ENCODE measurements around the gene RAVER1. TPM values are rescaled to one million over a fixed set of nuclear protein-coding genes. Genes with fewer than 3 reads are reported as not detected.

RAVER1 gene
- total RNA-seq, 1 donor from 2014 or later, result 9.9 TPM

DNA sequence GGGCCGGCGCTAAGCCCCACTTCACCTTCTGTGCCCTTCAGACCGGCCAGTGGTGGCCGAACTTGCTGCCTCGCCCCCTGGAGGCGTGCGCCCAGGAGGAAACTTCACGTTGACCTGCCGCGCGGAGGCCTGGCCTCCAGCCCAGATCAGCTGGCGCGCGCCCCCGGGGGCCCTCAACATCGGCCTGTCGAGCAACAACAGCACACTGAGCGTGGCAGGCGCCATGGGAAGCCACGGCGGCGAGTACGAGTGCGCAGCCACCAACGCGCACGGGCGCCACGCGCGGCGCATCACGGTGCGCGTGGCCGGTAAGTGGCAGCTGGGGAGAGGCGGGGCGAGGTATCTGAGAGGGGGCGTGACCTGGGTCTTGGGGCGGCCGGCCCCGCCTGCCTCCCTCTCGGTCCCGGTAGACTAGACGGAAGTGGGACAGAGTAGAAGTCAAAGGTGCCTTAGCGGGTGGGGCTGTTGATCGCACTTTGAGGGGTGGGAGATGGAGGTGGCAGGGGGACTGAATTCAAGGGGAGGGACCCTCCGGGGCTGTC, 38.0 kb downstream of the RAVER1 start:
- intact Hi-C loops (cut with DNase I), result no loop called here
- peak; percentile 24 for ATAC-seq (ENCODE audit: poor library complexity)
- DNase-seq, result peak; percentile 73

- DNase-seq, result no peak
- ATAC-seq (ENCODE audit: poor library complexity), result no peak
- intact Hi-C loops (cut with DNase I), result no loop called here
Observed at GRCh38 chr19:10294368-10294697, 39.0 kb downstream of the RAVER1 start.

DNA sequence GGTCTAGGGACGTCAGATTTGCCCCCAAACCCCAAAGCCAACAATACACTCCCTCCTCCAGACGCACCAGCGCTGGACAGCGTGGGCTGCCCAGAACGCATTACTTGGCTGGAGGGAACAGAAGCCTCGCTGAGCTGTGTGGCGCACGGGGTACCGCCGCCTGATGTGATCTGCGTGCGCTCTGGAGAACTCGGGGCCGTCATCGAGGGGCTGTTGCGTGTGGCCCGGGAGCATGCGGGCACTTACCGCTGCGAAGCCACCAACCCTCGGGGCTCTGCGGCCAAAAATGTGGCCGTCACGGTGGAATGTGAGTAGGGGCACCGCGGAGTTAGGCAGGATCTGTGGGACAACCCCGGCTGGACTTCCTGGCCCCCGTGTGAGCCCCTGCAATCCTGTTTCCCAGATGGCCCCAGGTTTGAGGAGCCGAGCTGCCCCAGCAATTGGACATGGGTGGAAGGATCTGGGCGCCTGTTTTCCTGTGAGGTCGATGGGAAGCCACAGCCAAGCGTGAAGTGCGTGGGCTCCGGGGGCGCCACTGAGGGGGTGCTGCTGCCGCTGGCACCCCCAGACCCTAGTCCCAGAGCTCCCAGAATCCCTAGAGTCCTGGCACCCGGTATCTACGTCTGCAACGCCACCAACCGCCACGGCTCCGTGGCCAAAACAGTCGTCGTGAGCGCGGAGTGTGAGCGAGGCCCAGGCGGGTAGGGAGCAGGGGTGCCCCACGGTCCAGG, 39.5 kb downstream of the RAVER1 start:
- intact Hi-C loops (cut with DNase I), result no loop called here
- DNase-seq (no peak), ATAC-seq (ENCODE audit: poor library complexity) (no peak)

DNA sequence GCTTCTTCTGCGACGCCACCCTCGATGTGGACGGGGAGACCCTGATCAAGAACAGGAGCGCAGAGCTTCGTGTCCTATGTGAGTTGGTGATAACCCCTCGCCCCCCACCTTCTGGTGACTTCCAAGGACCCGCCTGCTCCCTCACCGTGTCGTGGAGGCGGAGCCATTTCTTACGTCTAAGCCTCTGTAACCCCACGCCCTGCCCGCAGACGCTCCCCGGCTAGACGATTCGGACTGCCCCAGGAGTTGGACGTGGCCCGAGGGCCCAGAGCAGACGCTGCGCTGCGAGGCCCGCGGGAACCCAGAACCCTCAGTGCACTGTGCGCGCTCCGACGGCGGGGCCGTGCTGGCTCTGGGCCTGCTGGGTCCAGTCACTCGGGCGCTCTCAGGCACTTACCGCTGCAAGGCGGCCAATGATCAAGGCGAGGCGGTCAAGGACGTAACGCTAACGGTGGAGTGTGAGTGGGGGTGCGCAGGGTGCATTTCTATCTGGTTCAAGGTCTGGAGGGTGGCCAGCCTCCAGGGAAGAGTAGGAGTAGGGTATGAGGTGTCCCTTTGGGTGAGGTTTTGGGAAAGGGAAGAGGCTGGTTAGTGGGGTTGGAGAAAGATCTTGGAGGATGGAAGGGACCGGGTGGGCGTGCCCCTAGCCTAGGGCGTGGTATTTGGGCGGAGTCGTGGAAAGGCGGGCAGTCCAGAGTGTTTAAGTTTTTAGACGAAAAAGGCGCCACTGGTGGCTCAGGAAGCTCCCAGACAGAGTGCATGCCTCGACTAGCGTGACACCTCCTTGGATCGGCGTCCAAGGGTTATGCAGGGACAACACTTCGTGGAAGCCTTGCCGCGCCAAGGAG, 40.3 kb downstream of the RAVER1 start:
- no peak for DNase-seq
- intact Hi-C loops (cut with DNase I), result no loop called here
- no peak for ATAC-seq (ENCODE audit: poor library complexity)

GRCh38 chr19:10292206-10292788, 41.0 kb downstream of the RAVER1 start:
- DNase-seq (peak; percentile 88), ATAC-seq (ENCODE audit: poor library complexity) (peak; percentile 68)
- intact Hi-C loops (cut with DNase I), result no loop called here

DNA sequence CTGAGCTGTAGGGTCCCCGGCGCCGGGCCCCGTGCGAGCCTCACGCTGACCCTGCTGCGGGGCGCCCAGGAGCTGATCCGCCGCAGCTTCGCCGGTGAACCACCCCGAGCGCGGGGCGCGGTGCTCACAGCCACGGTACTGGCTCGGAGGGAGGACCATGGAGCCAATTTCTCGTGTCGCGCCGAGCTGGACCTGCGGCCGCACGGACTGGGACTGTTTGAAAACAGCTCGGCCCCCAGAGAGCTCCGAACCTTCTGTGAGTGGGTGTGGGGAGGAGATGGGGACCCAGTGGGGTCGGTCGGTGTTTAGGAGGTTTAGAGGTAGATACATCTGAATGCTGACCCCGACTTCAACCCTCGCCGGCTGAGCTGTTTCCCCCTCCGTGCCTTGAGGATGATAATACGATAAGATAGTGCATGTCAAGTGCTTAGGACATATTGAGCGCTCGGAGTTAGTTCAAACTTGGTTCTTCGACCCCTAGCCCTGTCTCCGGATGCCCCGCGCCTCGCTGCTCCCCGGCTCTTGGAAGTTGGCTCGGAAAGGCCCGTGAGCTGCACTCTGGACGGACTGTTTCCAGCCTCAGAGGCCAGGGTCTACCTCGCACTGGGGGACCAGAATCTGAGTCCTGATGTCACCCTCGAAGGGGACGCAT, 41.6 kb downstream of the RAVER1 start:
- ATAC-seq (ENCODE audit: poor library complexity) (no peak), DNase-seq (no peak)
- intact Hi-C loops (cut with DNase I), result no loop called here

- DNase-seq (peak; percentile 83), ATAC-seq (ENCODE audit: poor library complexity) (peak; percentile 50)
- intact Hi-C loops (cut with DNase I), result no loop called here
Observed at GRCh38 chr19:10290876-10291553, 42.3 kb downstream of the RAVER1 start.

GRCh38 chr19:10290357-10290875, 42.9 kb downstream of the RAVER1 start:
- ATAC-seq (ENCODE audit: poor library complexity) (no peak), DNase-seq (no peak)
- intact Hi-C loops (cut with DNase I), result no loop called here

GRCh38 chr19:10289836-10290356, 43.4 kb downstream of the RAVER1 start, which contains the start of gene ICAM5:
Gene ICAM5 (plus strand): TSS chr19:10289952. CDS start chr19:10290044, 92 bp downstream.
- intact Hi-C loops (cut with DNase I), result no loop called here
- no peak for ATAC-seq (ENCODE audit: poor library complexity)
- no peak for DNase-seq

DNA sequence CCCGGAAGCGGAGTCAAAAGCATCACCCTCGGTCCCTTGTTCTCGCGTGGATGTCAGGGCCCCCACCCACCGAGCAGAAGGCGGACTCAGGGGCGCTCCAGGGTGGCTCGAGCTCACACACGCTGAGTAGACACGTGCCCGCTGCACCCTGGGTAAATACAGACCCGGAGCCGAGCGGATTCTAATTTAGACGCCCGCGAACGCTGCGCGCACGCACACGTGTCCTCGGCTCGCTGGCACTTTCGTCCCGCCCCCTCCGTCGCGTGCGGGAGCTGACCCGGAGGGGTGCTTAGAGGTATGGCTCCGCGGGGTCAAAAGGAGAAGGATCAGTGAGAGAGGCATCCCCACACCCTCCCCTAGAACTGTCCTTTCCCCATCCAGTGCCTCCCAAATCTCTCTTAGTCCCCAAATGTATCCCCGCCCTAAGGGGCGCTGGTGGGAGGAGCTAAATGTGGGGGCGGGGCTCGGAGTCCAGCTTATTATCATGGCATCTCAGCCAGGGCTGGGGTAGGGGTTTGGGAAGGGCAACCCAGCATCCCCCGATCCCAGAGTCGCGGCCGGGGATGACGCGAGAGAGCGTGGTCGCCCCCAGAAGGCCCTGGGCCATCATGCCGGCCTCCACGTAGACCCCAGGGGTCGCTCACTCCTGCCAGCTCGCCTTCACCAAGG, 44.0 kb downstream of the RAVER1 start:
- ATAC-seq (ENCODE audit: poor library complexity) (no peak), DNase-seq (no peak)
- intact Hi-C loops (cut with DNase I), result no loop called here

DNA sequence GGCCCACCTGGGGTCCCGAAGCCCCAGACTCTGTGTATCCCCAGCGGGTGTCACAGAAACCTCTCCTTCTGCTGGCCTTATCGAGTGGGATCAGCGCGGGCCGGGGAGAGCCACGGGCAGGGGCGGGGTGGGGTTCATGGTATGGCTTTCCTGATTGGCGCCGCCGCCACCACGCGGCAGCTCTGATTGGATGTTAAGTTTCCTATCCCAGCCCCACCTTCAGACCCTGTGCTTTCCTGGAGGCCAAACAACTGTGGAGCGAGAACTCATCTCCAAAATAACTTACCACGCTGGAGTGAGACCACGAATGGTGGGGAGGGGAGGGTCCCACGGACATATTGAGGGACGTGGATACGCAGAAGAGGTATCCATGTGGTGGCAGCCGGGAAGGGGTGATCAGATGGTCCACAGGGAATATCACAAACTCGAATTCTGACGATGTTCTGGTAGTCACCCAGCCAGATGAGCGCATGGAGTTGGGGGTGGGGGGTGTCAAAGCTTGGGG, 44.6 kb downstream of the RAVER1 start:
- ATAC-seq (ENCODE audit: poor library complexity) (no peak), DNase-seq (no peak)
- intact Hi-C loops (cut with DNase I), result no loop called here

GRCh38 chr19:10286803-10287737, 46.3 kb downstream of the RAVER1 start, which contains the start of gene ICAM4:
Gene ICAM4 (plus strand): TSS chr19:10286955. CDS start chr19:10287013, 58 bp downstream.
- DNase-seq, result peak; percentile 91
- intact Hi-C loops (cut with DNase I), result no loop called here

DNA sequence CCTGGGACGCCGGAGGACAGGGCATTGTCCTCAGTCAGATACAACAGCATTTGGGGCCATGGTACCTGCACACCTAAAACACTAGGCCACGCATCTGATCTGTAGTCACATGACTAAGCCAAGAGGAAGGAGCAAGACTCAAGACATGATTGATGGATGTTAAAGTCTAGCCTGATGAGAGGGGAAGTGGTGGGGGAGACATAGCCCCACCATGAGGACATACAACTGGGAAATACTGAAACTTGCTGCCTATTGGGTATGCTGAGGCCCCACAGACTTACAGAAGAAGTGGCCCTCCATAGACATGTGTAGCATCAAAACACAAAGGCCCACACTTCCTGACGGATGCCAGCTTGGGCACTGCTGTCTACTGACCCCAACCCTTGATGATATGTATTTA, 47.9 kb downstream of the RAVER1 start:
- ATAC-seq (ENCODE audit: poor library complexity) (no peak), DNase-seq (no peak)
- intact Hi-C loops (cut with DNase I), result no loop called here

More at GRCh38 chr19:10286803-10287737, 46.3 kb downstream of the RAVER1 start, which contains the start of gene ICAM4:
- ATAC-seq (ENCODE audit: poor library complexity), result peak; percentile 67

GRCh38 chr19:10284960-10285278, 48.4 kb downstream of the RAVER1 start:
- DNase-seq (no peak), ATAC-seq (ENCODE audit: poor library complexity) (no peak)
- intact Hi-C loops (cut with DNase I), result no loop called here

DNA sequence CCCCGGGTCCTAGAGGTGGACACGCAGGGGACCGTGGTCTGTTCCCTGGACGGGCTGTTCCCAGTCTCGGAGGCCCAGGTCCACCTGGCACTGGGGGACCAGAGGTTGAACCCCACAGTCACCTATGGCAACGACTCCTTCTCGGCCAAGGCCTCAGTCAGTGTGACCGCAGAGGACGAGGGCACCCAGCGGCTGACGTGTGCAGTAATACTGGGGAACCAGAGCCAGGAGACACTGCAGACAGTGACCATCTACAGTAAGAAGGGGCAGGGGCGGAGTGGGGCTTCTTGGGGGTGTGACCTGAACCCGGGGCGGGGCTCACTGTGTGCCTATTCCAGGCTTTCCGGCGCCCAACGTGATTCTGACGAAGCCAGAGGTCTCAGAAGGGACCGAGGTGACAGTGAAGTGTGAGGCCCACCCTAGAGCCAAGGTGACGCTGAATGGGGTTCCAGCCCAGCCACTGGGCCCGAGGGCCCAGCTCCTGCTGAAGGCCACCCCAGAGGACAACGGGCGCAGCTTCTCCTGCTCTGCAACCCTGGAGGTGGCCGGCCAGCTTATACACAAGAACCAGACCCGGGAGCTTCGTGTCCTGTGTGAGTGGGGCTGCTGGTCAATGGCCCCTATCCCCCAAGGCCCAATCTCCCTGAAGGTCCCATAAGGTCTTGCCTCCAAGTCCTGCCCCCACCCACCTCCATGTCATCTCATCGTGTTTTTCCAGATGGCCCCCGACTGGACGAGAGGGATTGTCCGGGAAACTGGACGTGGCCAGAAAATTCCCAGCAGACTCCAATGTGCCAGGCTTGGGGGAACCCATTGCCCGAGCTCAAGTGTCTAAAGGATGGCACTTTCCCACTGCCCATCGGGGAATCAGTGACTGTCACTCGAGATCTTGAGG, 49.0 kb downstream of the RAVER1 start:
- ATAC-seq (ENCODE audit: poor library complexity) (no peak), DNase-seq (no peak)
- intact Hi-C loops (cut with DNase I), result no loop called here
